Activated CD8-positive, alpha-beta memory T cell treated with anti-CD3 and anti-CD28 coated beads, Interleukin-2, amount 50 U/mL, for 1 hour (primary cell): ENCODE measurements around the gene PLEKHG2.
A peak's percentile ranks its signal among the peaks of the same experiment; 100 is the strongest.

Source experiments
- DNase-seq: peaks from one replicate; pipeline ENCODE4 v3.0.0-alpha.2; 2020; ENCODE audit errors: extremely low read depth

PLEKHG2 gene

DNA sequence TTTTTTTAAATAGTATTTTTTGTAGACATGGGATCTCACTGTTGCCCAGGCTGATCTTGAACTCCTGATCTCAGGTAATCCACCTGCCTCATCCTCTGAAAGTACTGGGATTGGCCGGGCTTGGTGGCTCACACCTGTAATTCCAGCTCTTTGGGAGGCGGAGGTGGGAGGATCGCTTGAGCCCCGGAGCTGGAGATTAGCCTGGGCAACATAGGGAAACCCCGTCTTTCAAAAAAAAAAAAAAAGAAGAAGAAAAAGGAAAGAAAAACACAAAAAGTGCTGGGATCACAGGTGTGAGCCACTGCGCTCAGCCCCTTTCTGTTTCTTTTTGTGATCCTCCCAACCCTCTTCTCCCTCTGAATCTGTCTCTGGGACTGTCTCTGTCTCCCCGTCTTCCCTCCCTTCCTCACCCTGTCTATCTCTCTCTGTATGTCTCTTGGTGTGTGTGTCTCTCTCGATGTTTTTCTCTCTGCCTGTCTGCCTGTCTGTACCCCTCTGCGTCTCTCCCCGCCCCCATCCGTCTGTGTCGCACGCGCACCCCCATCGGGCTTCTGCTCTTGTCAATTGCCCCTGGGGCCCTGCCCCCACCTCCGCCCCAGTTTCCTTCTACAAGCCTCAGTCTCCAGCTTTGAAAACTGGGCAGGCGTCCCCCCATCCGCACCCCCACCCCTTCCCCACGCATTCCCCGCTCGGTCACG lies 6.4 kb upstream of the PLEKHG2 start:
- DNase-seq = peak; percentile 91

- peak; percentile 87 for DNase-seq
Observed at GRCh38 chr19:39406656-39407409, 5.6 kb upstream of the PLEKHG2 start, which contains the start of gene ZFP36. ZFP36 (plus strand) TSS chr19:39406847; CDS start chr19:39406905, 58 bp downstream.

DNA sequence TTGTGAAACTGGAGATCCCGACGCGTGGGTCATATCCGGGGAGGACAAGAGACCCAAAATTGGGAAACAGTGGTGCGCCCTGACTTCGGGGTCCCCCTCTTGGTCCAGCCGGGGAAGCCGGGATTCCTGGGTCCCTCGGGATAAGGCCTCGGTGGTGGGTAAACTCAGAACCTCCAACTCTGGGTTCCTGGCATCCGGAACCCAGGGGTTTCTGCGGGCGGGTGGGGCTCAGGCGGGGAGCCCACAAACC lies 5.1 kb upstream of the PLEKHG2 start:
- no peak for DNase-seq

- no peak for DNase-seq
Observed at GRCh38 chr19:39407660-39408391, 4.6 kb upstream of the PLEKHG2 start.

DNA sequence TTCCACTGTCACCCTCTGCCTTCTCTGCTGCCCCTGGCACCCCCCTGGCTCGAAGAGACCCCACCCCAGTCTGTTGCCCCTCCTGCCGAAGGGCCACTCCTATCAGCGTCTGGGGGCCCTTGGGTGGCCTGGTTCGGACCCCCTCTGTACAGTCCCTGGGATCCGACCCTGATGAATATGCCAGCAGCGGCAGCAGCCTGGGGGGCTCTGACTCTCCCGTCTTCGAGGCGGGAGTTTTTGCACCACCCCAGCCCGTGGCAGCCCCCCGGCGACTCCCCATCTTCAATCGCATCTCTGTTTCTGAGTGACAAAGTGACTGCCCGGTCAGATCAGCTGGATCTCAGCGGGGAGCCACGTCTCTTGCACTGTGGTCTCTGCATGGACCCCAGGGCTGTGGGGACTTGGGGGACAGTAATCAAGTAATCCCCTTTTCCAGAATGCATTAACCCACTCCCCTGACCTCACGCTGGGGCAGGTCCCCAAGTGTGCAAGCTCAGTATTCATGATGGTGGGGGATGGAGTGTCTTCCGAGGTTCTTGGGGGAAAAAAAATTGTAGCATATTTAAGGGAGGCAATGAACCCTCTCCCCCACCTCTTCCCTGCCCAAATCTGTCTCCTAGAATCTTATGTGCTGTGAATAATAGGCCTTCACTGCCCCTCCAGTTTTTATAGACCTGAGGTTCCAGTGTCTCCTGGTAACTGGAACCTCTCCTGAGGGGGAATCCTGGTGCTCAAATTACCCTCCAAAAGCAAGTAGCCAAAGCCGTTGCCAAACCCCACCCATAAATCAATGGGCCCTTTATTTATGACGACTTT lies 3.9 kb upstream of the PLEKHG2 start:
- DNase-seq = no peak

- peak; percentile 93 for DNase-seq
Observed at GRCh38 chr19:39409208-39410016, 3.1 kb upstream of the PLEKHG2 start.

DNA sequence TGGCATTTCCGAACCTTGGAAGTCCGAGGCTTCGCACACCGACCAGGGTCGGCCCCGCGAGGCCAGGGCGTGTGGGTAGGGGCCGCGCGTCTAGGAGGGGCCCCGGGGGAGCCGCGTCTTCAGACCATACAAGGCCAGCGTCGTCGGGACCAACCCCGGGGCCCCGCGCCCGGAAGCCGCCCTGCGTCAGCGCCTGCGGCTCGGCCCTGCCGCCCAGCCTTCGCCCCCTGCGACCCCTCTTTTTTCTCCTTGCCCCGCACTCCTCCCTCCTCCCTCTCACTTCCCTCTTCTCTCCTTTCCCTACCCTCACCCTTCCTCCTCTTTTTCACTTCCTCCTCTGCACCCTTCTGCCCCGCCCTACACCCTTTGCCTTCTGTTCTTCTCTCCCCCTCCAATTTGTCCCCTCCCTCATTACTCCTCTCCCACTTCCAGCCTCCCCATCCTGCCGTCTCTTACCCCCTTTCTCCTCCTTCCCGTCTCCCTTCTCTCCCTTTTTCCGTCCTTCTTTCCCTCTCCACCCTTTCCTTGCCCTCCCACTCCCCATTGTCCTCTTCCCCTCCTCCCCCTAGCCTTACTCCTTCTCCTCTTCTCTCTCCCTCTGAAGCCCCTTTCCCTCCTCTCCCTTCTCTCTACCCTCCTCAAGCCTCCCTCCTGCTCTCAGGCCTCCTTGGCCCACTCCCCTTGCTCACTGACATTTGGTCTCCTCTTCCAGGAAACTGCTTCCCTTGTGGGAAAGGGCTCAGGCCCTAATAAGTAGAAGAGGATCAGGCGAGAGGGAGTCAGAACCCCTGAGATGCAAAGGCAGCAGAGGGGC lies 2.2 kb upstream of the PLEKHG2 start:
- DNase-seq = no peak

- DNase-seq = no peak
Observed at GRCh38 chr19:39410831-39411080, 1.7 kb upstream of the PLEKHG2 start.

DNA sequence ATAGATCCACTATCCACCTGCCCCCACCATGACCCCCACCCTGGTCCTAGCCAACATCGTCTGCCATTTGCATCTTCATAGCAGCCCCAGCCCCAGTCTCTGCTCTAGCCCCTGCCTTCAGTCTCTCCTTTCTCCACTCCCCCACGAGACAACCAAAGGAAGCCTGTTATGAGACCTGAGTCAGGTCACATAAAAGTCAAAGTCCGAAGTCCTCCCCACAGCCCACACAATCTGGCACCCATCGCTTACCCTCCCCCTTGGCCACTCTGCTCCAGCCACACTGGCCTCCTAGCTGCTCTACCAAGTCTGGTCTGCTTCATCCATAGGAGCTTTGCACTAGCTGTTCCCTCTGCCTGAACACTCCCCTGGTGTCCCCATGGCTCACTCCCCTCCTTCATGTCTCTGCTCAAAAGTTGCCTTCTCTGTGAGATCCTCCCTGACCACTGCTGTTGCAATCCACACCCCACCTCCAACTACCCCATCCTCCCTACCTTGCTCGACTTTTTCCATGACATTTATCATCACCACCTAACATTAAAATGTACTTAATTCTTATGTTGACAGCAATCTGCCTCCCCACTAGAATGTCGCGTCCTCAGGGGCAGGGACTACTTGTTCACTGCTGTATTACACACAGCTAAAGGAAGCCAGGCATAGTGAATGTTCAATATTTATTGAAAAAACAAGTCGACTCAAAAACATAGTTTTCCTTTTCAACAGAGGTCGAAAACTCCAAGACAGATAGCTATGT lies 1.2 kb upstream of the PLEKHG2 start:
- DNase-seq = no peak

- DNase-seq = peak; percentile 92
Observed at GRCh38 chr19:39411832-39412099, 703 bp upstream of the PLEKHG2 start.

- no peak for DNase-seq
Observed at GRCh38 chr19:39412867-39413271, 400 bp downstream of the PLEKHG2 start.

- DNase-seq = no peak
Observed at GRCh38 chr19:39413272-39413910, 922 bp downstream of the PLEKHG2 start.

DNA sequence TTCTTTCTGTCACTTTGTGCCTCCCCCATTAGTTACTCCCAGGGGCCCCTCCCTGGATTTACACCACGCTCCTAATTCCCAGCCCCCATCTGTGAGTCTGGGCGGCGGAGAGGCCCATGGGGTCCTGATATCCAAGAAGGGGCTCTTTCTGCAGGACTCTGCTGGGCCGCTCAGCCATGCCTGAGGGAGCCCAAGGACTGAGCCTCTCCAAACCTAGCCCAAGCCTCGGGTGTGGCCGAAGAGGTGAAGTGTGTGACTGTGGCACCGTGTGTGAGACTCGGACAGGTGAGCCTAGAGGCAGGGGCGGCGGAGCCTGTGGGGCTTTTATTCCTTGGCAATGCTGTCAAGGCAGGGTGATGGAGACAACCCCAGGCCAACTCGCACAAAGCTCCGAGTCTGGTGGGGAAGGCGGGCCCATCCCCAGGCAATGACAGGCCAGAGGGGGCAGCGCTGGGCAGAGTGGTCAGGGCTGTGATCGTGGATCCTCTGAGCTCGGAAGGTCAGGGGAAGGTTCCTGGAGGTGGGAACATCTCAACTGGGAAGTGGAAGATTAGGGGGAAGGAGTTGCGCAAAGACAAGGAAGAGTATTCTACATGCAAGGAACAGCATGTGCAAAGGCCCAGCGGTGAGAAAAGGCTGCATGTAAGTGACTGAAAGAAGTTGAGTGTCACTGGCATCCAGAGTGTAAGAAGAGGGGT lies 1.6 kb downstream of the PLEKHG2 start:
- no peak for DNase-seq

DNA sequence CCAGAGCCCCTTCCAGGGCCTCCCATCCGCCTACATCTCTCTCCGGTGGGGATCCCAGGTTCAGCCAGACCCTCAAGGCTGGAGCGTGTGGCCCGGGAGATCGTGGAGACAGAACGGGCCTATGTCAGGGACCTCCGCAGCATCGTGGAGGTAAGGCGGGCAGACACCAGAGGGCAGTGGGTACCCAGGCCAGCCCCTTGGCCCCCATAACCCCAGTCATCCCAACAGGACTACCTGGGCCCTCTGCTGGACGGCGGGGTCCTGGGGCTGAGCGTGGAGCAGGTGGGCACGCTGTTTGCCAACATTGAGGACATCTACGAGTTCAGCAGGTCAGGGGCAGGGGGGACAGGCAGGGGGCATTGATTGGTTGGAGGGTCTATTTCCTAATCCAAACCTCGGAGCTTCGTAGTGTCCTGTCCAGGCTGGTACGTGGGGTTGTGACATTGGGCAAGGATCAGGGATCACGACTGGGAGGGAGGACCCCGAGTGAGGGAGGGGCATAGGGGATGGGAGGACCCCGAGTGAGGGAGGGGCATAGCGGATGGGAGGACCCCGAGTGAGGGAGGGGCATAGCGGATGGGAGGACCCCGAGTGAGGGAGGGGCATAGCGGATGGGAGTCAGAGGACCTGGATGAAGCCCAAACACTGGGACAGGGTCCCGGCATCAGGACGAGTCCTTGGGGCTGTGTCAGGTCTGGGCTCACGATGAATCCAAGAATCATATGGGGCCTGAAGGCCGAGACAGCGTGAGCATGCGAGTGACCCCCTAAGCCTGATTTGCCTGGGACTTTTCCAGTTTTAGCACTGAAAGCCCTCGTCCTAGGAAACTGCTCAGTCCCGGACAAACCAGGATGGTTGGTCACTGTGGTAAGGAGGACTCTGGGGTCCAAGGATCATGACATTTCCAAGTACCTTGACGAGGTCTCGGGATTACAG lies 2.9 kb downstream of the PLEKHG2 start:
- no peak for DNase-seq

GRCh38 chr19:39416152-39417120 lies 4.0 kb downstream of the PLEKHG2 start:
- DNase-seq = no peak

DNA sequence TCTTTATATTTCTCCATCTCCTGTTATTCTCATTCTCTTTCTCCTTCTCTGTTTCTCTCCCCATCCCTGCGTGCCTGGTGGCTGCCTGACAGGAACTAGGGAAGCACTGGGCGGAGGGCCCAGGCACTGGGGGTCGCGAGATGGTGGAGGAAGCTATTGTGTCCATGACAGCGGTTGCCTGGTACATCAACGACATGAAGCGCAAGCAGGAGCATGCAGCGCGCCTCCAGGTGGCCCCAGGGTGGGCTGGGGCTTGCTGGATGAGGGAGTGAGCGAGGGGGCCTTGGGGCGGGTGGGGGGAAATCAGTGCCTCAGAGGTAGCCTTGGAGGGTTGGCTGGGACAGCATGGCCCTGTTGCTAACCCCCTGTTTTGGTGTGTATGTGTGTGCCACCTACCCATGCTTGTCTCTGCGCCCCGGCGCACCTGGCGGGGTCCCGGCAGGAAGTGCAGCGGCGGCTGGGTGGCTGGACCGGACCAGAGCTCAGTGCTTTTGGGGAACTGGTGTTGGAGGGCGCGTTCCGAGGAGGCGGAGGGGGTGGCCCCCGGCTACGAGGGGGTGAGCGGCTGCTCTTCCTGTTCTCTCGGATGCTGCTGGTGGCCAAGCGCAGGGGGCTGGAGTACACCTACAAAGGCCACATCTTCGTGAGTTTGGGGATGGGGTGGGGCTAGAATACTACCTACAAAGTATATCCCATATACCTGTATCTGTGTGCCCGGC lies 5.2 kb downstream of the PLEKHG2 start:
- no peak for DNase-seq
